Nephron (organoid): Measurements from ENCODE around the gene NDUFB6.

Experiments
- H3K27ac Mint-ChIP-seq, 3 experiments: 2 replicates each; pipeline ENCODE4 v1.8.0; 2020; ENCODE audit warnings: mixed read lengths in 3 of 3, mild to moderate bottlenecking in 2 of 3, moderate library complexity in 1 of 3
- H3K27me3 Mint-ChIP-seq: 2 replicates; pipeline ENCODE4 v1.8.0; 2021; ENCODE audit warnings: low read depth, mild to moderate bottlenecking, moderate library complexity, mixed read lengths
- H3K36me3 Mint-ChIP-seq: 2 replicates; pipeline ENCODE4 v1.8.0; 2020; ENCODE audit warnings: low read depth, mixed read lengths
- H3K4me1 Mint-ChIP-seq: 2 replicates; pipeline ENCODE4 v1.8.0; 2020; ENCODE audit warnings: mixed read lengths
- H3K4me3 Mint-ChIP-seq, 3 experiments: 2 replicates each; pipeline ENCODE4 v1.8.0; 2020; ENCODE audit warnings: mild to moderate bottlenecking in 3 of 3, mixed read lengths in 3 of 3, moderate library complexity in 2 of 3
- H3K9me3 Mint-ChIP-seq: 2 replicates; pipeline ENCODE4 v1.8.0; 2020; ENCODE audit warnings: mixed read lengths
- TF ChIP-seq, protein P1 (sequence below), 3 experiments: fragments of 200-600 bp; sonication (generic); IDR thresholded peaks; one replicate each; pipeline ENCODE4 v1.5.0; 2021; ENCODE audit warnings: antibody characterized with exemption in 3 of 3; ENCODE audit not compliant: unreplicated experiment in 3 of 3

The NDUFB6 gene

GRCh38 chr9:32596096-32596865, 23.3 kb upstream of the NDUFB6 start:
- Mint-ChIP-seq H3K27ac (no peak overlapping the region), H3K4me1 (no peaks in the 10 kb centered on the region), H3K4me3 (no peak overlapping the region), H3K27me3 (peaks cover 5% of the 10 kb centered on the region), H3K36me3 (no peaks in the 10 kb centered on the region), H3K9me3 (peaks cover 11% of the 10 kb centered on the region)
- TF ChIP-seq, protein P1, sequence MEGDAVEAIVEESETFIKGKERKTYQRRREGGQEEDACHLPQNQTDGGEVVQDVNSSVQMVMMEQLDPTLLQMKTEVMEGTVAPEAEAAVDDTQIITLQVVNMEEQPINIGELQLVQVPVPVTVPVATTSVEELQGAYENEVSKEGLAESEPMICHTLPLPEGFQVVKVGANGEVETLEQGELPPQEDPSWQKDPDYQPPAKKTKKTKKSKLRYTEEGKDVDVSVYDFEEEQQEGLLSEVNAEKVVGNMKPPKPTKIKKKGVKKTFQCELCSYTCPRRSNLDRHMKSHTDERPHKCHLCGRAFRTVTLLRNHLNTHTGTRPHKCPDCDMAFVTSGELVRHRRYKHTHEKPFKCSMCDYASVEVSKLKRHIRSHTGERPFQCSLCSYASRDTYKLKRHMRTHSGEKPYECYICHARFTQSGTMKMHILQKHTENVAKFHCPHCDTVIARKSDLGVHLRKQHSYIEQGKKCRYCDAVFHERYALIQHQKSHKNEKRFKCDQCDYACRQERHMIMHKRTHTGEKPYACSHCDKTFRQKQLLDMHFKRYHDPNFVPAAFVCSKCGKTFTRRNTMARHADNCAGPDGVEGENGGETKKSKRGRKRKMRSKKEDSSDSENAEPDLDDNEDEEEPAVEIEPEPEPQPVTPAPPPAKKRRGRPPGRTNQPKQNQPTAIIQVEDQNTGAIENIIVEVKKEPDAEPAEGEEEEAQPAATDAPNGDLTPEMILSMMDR (IDR thresholded peaks at IDR 0.05; ENCODE audit: unreplicated experiment in 3 of 3), result no peak

- H3K27me3 Mint-ChIP-seq, result no peaks in the 10 kb centered on the region
- no peaks in the 10 kb centered on the region for H3K36me3 Mint-ChIP-seq
These were observed 17.9 kb upstream of the NDUFB6 start for GRCh38 chr9:32590898-32591297.

GRCh38 chr9:32590476-32590875, 17.5 kb upstream of the NDUFB6 start:
- no peaks in the 10 kb centered on the region for H3K9me3 Mint-ChIP-seq
- H3K27ac Mint-ChIP-seq, result peak overlapping the region; percentile 28 to 58 (median 51)
- H3K4me3 Mint-ChIP-seq, result peak overlapping the region in 1 of 3 experiments; percentile 25
- H3K4me1 Mint-ChIP-seq, result peaks cover 19% of the 10 kb centered on the region
- no peaks in the 10 kb centered on the region for H3K27me3 Mint-ChIP-seq
- TF ChIP-seq, protein P1 (IDR thresholded peaks at IDR 0.05; ENCODE audit: unreplicated experiment in 3 of 3), result no peak
- H3K36me3 Mint-ChIP-seq, result no peaks in the 10 kb centered on the region

More at GRCh38 chr9:32590898-32591297, 17.9 kb upstream of the NDUFB6 start:
- Mint-ChIP-seq H3K27ac (peak overlapping the region; percentile 28 to 58 (median 51)), H3K4me1 (peaks cover 19% of the 10 kb centered on the region), H3K9me3 (no peaks in the 10 kb centered on the region), H3K4me3 (no peak overlapping the region)
- TF ChIP-seq, protein P1 (IDR thresholded peaks at IDR 0.05; ENCODE audit: unreplicated experiment in 3 of 3), result no peak

DNA sequence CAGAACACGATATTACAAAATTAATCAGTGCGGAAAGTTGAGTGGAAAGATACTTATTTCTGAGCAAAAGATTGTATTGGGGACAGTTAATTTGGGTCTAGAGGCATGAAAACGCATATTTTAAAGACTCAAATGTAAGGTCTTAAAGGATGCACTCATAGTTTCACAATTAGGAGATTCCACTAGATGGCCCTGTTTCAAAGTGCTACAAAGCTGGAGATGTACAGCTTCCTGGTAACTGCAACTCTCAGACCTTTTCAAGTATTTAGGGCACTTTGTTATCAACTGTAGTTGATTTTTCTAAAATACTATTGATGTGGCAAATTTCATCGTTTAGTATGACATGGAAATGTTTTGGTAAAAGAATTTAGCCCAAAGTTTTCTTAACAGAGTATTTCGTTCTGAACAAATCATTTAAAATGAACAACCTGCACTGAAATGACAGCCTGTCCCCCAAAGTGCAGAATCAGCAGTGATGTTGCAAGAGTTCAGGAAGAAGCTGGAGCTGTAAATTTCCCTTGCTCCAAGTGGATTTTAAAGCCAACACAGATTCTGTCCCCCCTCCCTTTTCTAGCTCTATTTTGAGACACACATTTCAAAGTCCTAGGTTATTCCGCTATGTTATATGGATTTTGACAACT, 16.2 kb upstream of the NDUFB6 start:
- H3K27me3 Mint-ChIP-seq, result no peaks in the 10 kb centered on the region
- peak overlapping the region; percentile 58 to 89 (median 69) for H3K27ac Mint-ChIP-seq
- no peaks in the 10 kb centered on the region for H3K36me3 Mint-ChIP-seq
- H3K4me1 Mint-ChIP-seq, result peaks cover 19% of the 10 kb centered on the region
- TF ChIP-seq, protein P1 (IDR thresholded peaks at IDR 0.05; ENCODE audit: unreplicated experiment in 3 of 3), result peak; percentile 46 to 63 (median 54)
- no peak overlapping the region for H3K4me3 Mint-ChIP-seq
- no peaks in the 10 kb centered on the region for H3K9me3 Mint-ChIP-seq

- Mint-ChIP-seq H3K27ac (no peak overlapping the region), H3K9me3 (no peaks in the 10 kb centered on the region), H3K4me3 (no peak overlapping the region)
These were observed 14.9 kb upstream of the NDUFB6 start for GRCh38 chr9:32587901-32588300.

More at GRCh38 chr9:32587901-32588300, 14.9 kb upstream of the NDUFB6 start:
- peaks cover 19% of the 10 kb centered on the region for H3K4me1 Mint-ChIP-seq
- no peaks in the 10 kb centered on the region for H3K27me3 Mint-ChIP-seq
- TF ChIP-seq, protein P1 (IDR thresholded peaks at IDR 0.05; ENCODE audit: unreplicated experiment in 3 of 3), result no peak
- H3K36me3 Mint-ChIP-seq, result no peaks in the 10 kb centered on the region
